ENCODE results near the gene VPS41.

Gene VPS41

GRCh38 chr7:38798552-38799267 is 110.3 kb downstream of the VPS41 start:
- no peak for DNase-seq

- DNase-seq = peak; percentile 64
These were observed 112.1 kb downstream of the VPS41 start for GRCh38 chr7:38796626-38797501.

GRCh38 chr7:38795593-38795992 is 113.4 kb downstream of the VPS41 start:
- no peak for DNase-seq

- DNase-seq = no peak
These were observed 127.0 kb downstream of the VPS41 start for GRCh38 chr7:38781991-38782390.

DNA sequence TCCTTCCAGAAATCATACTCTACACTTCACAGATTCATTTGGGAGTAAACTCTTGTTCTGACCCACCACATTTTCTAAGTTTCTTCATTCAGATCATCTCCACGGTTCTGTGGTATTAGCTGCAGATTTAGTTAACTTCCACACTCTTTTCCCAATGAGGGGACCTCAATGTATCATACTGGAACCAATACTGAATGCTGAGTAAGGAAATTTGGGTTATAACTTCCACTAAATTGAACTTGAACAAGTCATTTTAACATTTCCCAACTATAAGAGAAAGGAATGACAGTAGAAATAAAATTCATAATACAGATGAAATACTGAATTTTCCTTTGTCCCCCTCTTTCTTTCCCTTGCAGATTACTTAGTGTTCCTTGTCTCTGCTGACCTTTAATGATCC is 131.4 kb downstream of the VPS41 start:
- no peak for DNase-seq

- no peak for DNase-seq
These were observed 133.3 kb downstream of the VPS41 start for GRCh38 chr7:38775506-38776175.

GRCh38 chr7:38773430-38773829 is 135.6 kb downstream of the VPS41 start:
- DNase-seq = peak; percentile 22

- no peak for DNase-seq
These were observed 148.8 kb downstream of the VPS41 start for GRCh38 chr7:38760226-38760625.

- no peak for DNase-seq
These were observed 150.0 kb downstream of the VPS41 start for GRCh38 chr7:38759028-38759427.

DNA sequence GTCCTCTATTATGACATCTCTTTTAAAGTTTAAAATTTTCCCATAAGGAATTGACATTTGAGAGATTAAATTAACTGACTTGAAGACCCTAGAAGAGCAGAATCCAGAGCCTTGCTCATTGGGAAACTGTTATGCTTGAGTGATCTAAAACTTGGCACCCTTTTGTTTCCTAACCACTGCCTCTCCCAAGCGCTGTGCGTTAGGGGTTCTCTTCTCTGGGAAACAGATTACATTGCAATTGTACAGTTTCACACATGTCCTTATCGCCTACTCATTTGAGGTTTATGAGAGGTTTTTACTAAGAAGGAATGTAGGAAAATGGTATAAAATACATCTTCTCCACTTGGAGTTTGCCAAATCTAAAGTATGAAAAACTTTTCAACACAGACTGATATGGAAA is 151.1 kb downstream of the VPS41 start:
- no peak for DNase-seq

DNA sequence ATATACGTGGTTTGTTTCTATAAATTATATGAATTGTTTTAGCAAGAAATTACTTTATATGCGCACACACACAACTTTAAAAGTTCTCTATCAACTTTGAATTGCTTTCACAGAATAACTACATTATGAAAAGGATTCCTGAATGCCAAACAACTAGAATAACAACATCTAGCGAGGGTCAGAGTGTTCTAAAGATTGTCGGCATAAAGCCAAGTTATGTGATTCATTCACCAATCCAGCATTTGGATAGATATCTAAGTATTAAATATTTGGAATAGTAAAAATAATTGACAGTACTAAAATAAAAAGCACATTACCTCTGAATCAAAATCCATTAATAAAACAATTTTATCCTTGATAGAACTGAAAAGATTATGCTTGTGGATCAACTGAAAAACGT is 152.5 kb downstream of the VPS41 start:
- DNase-seq = peak; percentile 35

- DNase-seq = no peak
These were observed 155.6 kb downstream of the VPS41 start for GRCh38 chr7:38753347-38753746.

DNA sequence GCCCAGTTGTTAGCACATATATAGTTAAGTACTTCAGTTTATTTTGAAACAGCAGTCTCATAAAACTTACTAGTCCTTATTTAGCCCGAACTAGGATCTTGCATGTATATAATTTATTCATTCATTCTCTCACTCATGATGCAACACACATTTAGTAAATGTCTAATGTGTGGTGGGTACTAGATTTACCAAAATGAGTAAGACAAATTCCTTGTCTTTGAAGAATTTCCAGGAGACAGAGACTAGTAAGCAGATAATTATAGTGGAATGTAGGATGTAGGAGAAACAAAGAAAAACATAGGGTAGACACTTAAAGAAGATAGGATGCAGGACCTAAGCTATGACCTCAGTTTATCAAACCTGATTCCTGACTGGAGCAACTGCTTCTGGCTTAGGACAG is 157.6 kb downstream of the VPS41 start:
- peak; percentile 55 for DNase-seq

GRCh38 chr7:38748056-38748610 is 160.9 kb downstream of the VPS41 start:
- no peak for DNase-seq

DNA sequence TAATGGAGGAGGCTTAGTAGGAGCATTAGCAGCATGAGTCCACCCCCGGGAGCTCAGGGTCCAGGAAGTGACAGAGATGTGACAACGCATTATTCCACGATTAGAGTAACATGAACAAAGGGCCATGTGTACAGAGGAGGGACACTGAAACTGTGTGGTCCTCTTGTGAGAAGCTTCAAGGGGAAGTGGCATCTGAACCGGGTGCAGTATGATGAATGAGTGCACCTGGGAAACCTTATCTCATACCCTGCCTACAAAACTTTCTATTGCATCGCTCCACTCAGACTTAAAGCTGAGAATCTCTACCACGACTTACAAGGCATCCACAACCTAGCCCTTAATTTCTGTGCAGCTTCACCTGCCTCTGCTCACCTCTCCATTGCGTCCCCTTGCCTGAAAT is 162.6 kb downstream of the VPS41 start:
- DNase-seq = no peak

DNA sequence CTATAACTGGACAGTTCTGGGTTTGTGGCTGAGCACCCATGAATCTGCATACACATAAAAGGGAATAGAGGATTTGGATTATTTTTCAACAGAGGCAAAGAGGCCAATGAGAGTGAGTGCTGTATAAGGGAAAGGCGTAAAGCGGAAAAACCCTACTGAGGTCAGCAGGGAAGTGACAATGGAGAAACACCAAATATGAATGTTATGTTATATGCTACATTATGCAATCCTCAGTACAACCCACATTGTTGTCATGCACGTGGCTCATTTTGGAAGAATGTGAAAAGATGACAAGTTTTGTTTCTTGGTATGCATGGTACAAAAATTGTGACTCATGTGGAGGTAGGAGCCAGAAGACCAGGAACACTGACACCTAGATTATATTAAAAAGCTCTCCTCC is 164.2 kb downstream of the VPS41 start:
- peak; percentile 88 for DNase-seq

DNA sequence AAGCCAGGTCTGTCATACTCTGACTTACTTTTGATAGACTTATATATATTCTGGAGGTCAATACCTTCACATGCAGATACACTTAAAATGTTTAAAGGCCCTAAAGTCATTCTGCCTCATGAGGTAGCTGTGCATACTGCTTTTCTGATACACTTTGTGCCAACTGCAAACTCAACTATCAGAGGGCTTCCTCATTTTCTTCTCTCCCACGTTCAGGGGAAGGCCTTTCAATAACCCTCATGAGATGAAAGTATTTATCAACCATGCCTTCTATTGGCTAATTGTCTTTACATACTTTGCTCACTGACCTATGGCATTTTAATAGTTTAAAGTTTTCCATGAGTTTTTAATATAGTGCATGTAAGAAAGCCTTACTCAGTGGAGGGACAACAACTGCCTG is 165.1 kb downstream of the VPS41 start:
- no peak for DNase-seq

- no peak for DNase-seq
These were observed 168.9 kb downstream of the VPS41 start for GRCh38 chr7:38740041-38740440.

DNA sequence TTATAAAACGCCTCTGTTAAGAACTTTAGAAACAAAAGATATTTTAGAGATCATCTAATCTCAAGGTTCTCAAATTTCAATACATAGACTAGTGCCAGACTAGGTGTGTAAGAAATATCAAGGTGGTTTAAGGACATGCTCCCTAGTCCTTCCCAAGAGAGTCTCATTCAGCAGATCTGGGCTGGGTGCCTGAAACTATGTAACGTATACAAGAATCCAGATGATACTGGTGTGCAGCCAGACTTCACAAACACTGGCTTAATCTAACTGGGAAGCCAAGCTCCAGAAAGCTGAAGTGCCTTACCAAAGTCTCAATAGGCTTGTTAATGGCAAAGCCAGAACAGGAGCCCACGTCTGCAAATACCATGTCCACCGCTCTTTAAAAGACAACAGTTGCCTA is 172.9 kb downstream of the VPS41 start:
- no peak for DNase-seq

DNA sequence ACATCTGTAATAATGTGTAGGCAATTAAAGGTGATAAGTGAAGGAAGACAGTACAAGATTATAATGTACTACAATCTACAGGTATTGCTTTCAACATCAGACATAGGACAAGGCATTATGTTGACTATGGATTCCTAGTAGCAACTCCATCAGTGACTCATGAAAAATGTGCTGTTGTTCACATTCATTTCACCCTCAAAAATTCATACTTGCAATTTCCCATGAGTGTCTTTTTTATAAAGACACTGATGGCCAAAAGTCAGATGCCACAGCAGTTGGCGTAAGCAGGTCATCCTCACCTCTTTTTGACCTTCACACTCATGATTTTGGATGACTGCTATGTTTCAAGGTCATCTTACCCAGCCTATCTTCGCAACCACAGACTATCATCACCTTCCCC is 177.8 kb downstream of the VPS41 start:
- DNase-seq = peak; percentile 63

DNA sequence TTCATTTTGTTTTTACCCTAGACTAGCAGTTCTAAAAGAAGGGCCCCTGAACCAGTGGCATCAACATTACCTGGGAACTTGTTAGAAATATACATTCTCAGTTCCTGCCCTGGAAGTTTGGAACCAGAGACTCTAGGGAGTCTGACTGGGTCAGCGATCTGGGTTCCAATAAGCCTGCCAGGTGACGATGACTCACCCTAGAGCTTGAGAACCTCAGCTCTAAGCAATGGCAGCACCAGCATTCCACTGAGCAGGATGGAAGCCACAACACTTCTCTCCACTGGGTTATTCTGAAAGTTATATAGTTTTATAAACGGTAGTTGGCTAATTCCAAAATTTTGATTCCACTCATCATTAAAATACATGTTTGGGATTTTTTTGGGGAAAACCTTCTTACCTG is 180.8 kb downstream of the VPS41 start:
- peak; percentile 27 for DNase-seq

- no peak for DNase-seq
These were observed 181.6 kb downstream of the VPS41 start for GRCh38 chr7:38727184-38727940.

GRCh38 chr7:38723327-38723726 is 185.7 kb downstream of the VPS41 start:
- no peak for DNase-seq

Data from EL (cell line).